Uterus (tissue), 2 donors: ENCODE results near the gene AKT3.

Source experiments
- CTCF ChIP-seq, 4 experiments: fragments of 200-600 bp in 2 of 4; fragments of 450-650 bp in 2 of 4; sonication (generic) in 2 of 4; IDR thresholded peaks; one replicate each; pipeline ENCODE4 v1.5.1; 2016 to 2019; ENCODE audit warnings: antibody characterized with exemption in 4 of 4, mild to moderate bottlenecking in 2 of 4, moderate library complexity in 1 of 4
- POLR2A ChIP-seq, 2 donors: fragments of 450-650 bp; IDR thresholded peaks; one replicate each; pipeline ENCODE4 v1.6.1; 2016; ENCODE audit warnings: antibody characterized with exemption in 2 of 2, mild to moderate bottlenecking in 1 of 2, moderate library complexity in 1 of 2

- TF ChIP-seq POLR2A (IDR thresholded peaks at IDR 0.05), result no peak
- no peak for TF ChIP-seq CTCF (IDR thresholded peaks at IDR 0.05)
Observed at GRCh38 chr1:243501002-243501401, 349.0 kb downstream of the AKT3 start.
